ENCODE results near the gene PPP1R1B. TPM values are rescaled to one million over a fixed set of nuclear protein-coding genes. Genes with fewer than 3 reads are reported as not detected.

Gene PPP1R1B
- total RNA-seq (2014; rRNA removed; shearing (Covaris generic)) (not detected in 2 replicates), total RNA-seq (2022) (not detected in 2 replicates), Bru-seq, nascent RNA (percentile 13 among the genes with signal in this experiment), BruChase-seq, experiment 1, labeled RNA remaining after a 6-hour chase (not detected), BruChase-seq, experiment 2, labeled RNA remaining after a 2-hour chase (percentile 10 among the genes with signal in this experiment)
- long read RNA-seq: 0 reads

DNA sequence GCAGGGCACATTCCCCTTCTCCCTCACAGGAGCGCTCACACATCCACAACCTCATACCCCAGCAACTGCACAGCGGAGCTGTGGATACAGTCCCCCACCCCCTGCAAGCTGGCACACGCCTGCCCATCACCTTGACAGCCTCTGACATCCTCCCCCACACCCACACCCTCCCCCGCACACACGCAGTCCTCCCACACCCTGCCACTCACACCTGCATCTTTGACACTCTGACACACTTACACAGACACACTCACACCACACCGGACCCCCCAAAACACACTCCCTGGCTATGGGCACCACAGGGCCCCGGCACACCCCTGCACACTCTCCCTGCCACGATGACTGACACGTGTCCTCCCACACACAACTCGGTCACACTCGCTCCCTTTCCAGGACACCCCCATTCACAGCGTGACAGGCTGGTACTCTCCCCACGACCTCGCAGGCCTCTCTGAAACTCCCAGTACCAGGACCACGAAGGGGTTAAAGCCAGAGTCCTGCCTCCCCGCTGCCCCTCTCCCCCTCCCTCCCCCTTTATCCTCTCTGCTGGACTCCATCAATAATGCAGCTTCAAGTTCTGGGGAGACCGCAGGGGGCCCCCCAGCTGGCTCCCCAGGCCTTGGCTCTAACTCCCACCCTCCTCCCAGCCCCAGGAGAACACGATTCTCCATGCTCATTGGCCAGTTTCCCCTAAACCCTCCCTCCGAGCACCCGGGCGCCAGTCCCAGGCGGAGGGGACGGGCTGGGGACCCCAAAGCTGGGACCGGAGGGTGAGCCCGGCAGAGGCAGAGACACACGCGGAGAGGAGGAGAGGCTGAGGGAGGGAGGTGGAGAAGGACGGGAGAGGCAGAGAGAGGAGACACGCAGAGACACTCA is at the start of gene PPP1R1B:
TSS of gene PPP1R1B (plus strand) at position 782 of the 876 bp plus-strand sequence. CDS start 441 bp downstream, outside the sequence.
- POLR2A ChIA-PET: no interaction called here
- no peak within 1 kb of the TSS for H3K4me2 ChIP-seq (ENCODE audit: low read length)
- intact Hi-C loops (cut with micrococcal nuclease; ENCODE audit: unreplicated experiment): no loop called here

DNA sequence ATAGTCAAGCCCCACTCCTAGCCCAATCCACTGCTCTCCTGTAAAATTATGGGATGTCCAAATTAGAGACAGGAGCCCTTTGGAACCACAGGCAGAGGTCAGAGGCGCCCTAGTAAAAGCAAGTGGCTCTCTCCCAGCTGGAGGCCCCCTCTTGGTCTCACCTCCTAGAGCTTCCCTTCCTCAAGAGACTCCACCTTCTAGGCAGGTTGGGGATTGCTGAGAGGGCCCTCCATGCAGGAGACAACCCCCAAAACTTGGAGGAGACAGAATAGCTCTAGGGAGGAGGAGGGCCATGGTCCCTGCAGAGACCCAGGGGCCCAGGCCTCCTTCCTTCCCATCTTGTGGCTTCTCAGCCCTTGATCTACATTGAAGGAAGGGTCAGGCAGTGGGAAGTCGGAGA is 48.5 kb upstream of the PPP1R1B start:
- no peak for DNase-seq (ENCODE audit: low spot score)
- H3K9me3 ChIP-seq (ENCODE audit: low read length): no peaks in the 10 kb centered on the region
- TF ChIP-seq, protein P1, sequence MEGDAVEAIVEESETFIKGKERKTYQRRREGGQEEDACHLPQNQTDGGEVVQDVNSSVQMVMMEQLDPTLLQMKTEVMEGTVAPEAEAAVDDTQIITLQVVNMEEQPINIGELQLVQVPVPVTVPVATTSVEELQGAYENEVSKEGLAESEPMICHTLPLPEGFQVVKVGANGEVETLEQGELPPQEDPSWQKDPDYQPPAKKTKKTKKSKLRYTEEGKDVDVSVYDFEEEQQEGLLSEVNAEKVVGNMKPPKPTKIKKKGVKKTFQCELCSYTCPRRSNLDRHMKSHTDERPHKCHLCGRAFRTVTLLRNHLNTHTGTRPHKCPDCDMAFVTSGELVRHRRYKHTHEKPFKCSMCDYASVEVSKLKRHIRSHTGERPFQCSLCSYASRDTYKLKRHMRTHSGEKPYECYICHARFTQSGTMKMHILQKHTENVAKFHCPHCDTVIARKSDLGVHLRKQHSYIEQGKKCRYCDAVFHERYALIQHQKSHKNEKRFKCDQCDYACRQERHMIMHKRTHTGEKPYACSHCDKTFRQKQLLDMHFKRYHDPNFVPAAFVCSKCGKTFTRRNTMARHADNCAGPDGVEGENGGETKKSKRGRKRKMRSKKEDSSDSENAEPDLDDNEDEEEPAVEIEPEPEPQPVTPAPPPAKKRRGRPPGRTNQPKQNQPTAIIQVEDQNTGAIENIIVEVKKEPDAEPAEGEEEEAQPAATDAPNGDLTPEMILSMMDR (conservative IDR thresholded peaks at IDR 0.05; ENCODE audit: low read length): no peak
- TF ChIP-seq EZH2phosphoT487 (IDR thresholded peaks at IDR 0.05; ENCODE audit: borderline replicate concordance, low read depth, low read length): no peak
- ChIA-PET CTCF (ENCODE audit: unreplicated experiment) (no interaction called here), POLR2A (interaction anchor here (0.6 kb wide), 2 partner anchors 16 to 78 kb away, joined by 3 to 7 read pairs; no protein-coding TSS in a partner anchor)
- no peaks in the 10 kb centered on the region for H3K9me2 ChIP-seq (ENCODE audit: insufficient read depth, low read length)
- H3K4me2 ChIP-seq (ENCODE audit: low read length): no peak overlapping the region
- H3K79me2 ChIP-seq (ENCODE audit: insufficient read depth, low read depth, low read length): no peaks in the 10 kb centered on the region
- no TSS peak for BruUV-seq (replicated peaks)
- H4K20me1 ChIP-seq (ENCODE audit: insufficient read depth, low read length): no peaks in the 10 kb centered on the region
- H3K4me3 ChIP-seq (ENCODE audit: low read depth, low read length, poor library complexity, severe bottlenecking): no peak overlapping the region
- H3K27ac ChIP-seq (ENCODE audit: low read depth, low read length, poor library complexity, severe bottlenecking): no peak overlapping the region
- intact Hi-C loops (cut with micrococcal nuclease; ENCODE audit: unreplicated experiment): no loop called here
- no peak overlapping the region for H2AFZ ChIP-seq (ENCODE audit: low read length)
- H3K36me3 ChIP-seq (ENCODE audit: insufficient read depth, low read length): no peaks in the 10 kb centered on the region
- no peaks in the 10 kb centered on the region for H3K4me1 ChIP-seq (ENCODE audit: insufficient read depth, low read length, poor library complexity, severe bottlenecking)

More for the DNA sequence above, at the start of gene PPP1R1B:
- Histone ChIP-seq H3K9me3 (ENCODE audit: low read length) (no peaks in the 10 kb centered on the region), H3K27ac (ENCODE audit: low read depth, low read length, poor library complexity, severe bottlenecking) (no peak within 1 kb of the TSS), H3K79me2 (ENCODE audit: insufficient read depth, low read depth, low read length) (no peaks in the 10 kb centered on the region), H2AFZ (ENCODE audit: low read length) (no peak within 1 kb of the TSS), H3K9me2 (ENCODE audit: insufficient read depth, low read length) (no peaks in the 10 kb centered on the region), H3K36me3 (ENCODE audit: insufficient read depth, low read length) (no peaks in the 10 kb centered on the region; the same call in 1 of the 2 replicates), H4K20me1 (ENCODE audit: insufficient read depth, low read length) (no peaks in the 10 kb centered on the region), H3K4me1 (ENCODE audit: insufficient read depth, low read length, poor library complexity, severe bottlenecking) (peaks cover 23% of the 10 kb centered on the region), H3K4me3 (ENCODE audit: low read depth, low read length, poor library complexity, severe bottlenecking) (no peak within 1 kb of the TSS)
- BruUV-seq (replicated peaks): no TSS peak
- CTCF ChIA-PET (ENCODE audit: unreplicated experiment): no interaction called here
- no peak for DNase-seq (ENCODE audit: low spot score)
- TF ChIP-seq, protein P1 (conservative IDR thresholded peaks at IDR 0.05; ENCODE audit: low read length): no peak
- no peak for TF ChIP-seq EZH2phosphoT487 (IDR thresholded peaks at IDR 0.05; ENCODE audit: borderline replicate concordance, low read depth, low read length)

Measured in OCI-LY7 (cell line).